Measurements from ENCODE around the gene KLF15.

DNA sequence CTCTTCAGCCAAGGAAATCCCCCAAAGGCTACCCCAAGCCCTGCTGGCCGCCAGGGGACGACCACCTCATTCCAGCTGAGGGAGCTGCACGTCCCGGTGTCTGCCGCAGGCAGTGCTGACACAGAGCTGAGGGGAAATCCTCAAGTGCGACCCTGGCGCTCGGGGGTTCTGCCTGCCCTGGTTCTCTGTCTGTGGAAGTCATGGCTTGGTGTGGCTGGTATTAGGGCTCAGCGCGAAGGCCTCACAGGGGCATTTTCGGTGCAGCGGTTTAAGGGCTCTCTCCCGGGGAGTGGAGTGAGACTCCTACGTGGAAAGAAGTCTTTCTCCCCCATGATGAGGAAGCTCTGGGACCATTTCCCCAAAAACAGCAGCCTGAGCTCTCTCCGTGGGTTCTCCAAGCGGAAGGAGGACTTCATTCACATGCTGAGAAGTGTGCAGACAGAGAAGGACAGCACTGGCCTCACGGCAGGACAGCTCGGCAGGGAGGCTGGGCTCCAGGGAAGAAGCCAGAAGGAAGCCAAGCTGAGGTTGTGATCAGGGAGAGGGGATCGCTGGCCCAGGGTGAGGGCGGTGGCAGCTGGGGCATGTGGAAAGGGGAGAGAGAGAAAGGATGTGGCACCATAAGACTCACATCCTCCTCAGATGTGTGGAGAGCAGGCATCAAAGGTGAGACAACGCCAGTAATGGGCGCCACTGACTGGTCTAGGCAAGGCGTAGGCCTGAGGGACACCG, 48.6 kb downstream of the KLF15 start:
- no peak for TF ChIP-seq CTCF (conservative IDR thresholded peaks at IDR 0.05; ENCODE audit: low read depth, low read length)
- no peak for TF ChIP-seq EZH2 (IDR thresholded peaks at IDR 0.05; ENCODE audit: low read length, unreplicated experiment)

Data from PC-3 (cell line).